Neuronal stem cell (in vitro differentiated cells): Measurements from ENCODE around the gene ITPRID2.

ENCODE experiments used
- DNase-seq: peaks from one replicate; pipeline ENCODE4 v3.0.0-alpha.2; 2013; ENCODE audit warnings: low spot score
- H2AFZ ChIP-seq: one replicate; pipeline ENCODE4 v1.6.1; 2013; ENCODE audit warnings: mild to moderate bottlenecking, low read length, inconsistent platforms
- H2AK5ac ChIP-seq: 2 replicates; pipeline ENCODE4 v1.6.1; 2013; ENCODE audit warnings: low read depth, mild to moderate bottlenecking, inconsistent platforms, low read length, moderate library complexity, mixed read lengths
- H2BK120ac ChIP-seq: 2 replicates; pipeline ENCODE4 v1.6.1; 2013; ENCODE audit warnings: low read depth, mild to moderate bottlenecking, inconsistent platforms, low read length, moderate library complexity, mixed read lengths
- H2BK12ac ChIP-seq: one replicate; pipeline ENCODE4 v1.6.1; 2013; ENCODE audit warnings: low read length, inconsistent platforms
- H2BK15ac ChIP-seq: 2 replicates; pipeline ENCODE4 v1.6.1; 2013; ENCODE audit warnings: mild to moderate bottlenecking, low read length, inconsistent platforms, mixed read lengths
- H2BK5ac ChIP-seq: one replicate; pipeline ENCODE4 v1.6.1; 2013; ENCODE audit warnings: inconsistent platforms, mild to moderate bottlenecking, low read length, moderate library complexity
- H3K14ac ChIP-seq: one replicate; pipeline ENCODE4 v1.6.1; 2013; ENCODE audit warnings: low read length, inconsistent platforms
- H3K18ac ChIP-seq: 2 replicates; pipeline ENCODE4 v1.6.1; 2013; ENCODE audit warnings: low read length, inconsistent platforms
- H3K23ac ChIP-seq: 2 replicates; pipeline ENCODE4 v1.6.1; 2013; ENCODE audit warnings: low read depth, mild to moderate bottlenecking, mixed read lengths, low read length, inconsistent platforms; ENCODE audit not compliant: poor library complexity
- H3K27ac ChIP-seq: replicated peaks from 3 replicates; pipeline ENCODE4 v1.5.1; 2013; ENCODE audit warnings: low read length, inconsistent platforms
- H3K27me3 ChIP-seq, 3 experiments: 2 replicates each; pipeline ENCODE4 v1.6.1; 2013; ENCODE audit warnings: low read length in 3 of 3, mild to moderate bottlenecking in 2 of 3, inconsistent platforms in 1 of 3, low read depth in 1 of 3, mixed read lengths in 1 of 3, moderate library complexity in 1 of 3; ENCODE audit not compliant: control insufficient read depth in 3 of 3, insufficient read depth in 3 of 3
- H3K36me3 ChIP-seq, 2 donors: replicated peaks in 1 of 2; 2 replicates each; pipeline ENCODE4 v1.6.1; 2013; ENCODE audit warnings: low read length in 2 of 2; ENCODE audit not compliant: control insufficient read depth in 2 of 2, insufficient read depth in 2 of 2
- H3K4ac ChIP-seq: 2 replicates; pipeline ENCODE4 v1.6.1; 2013; ENCODE audit warnings: inconsistent platforms, mild to moderate bottlenecking, low read length, moderate library complexity
- H3K4me1 ChIP-seq, 2 donors: 1 replicate in 1 of 2; 2 replicates in 1 of 2; pipeline ENCODE4 v1.6.1; 2013; ENCODE audit warnings: low read length in 2 of 2, low read depth in 1 of 2; ENCODE audit not compliant: control insufficient read depth in 2 of 2, insufficient read depth in 1 of 2
- H3K4me2 ChIP-seq: one replicate; pipeline ENCODE4 v1.6.1; 2013; ENCODE audit warnings: mild to moderate bottlenecking, low read length, inconsistent platforms; ENCODE audit not compliant: insufficient read depth, poor library complexity, severe bottlenecking
- H3K4me3 ChIP-seq, 2 donors: 2 replicates each; pipeline ENCODE4 v1.5.1; 2013; ENCODE audit warnings: low read length in 2 of 2, mild to moderate bottlenecking in 2 of 2, inconsistent platforms in 1 of 2, moderate library complexity in 1 of 2
- H3K79me1 ChIP-seq: one replicate; pipeline ENCODE4 v1.6.1; 2013; ENCODE audit warnings: low read depth, mild to moderate bottlenecking, inconsistent platforms, low read length, moderate library complexity
- H3K9ac ChIP-seq: one replicate; pipeline ENCODE4 v1.6.1; 2013; ENCODE audit warnings: mild to moderate bottlenecking, low read depth, low read length, inconsistent platforms; ENCODE audit not compliant: poor library complexity
- H3K9me3 ChIP-seq, 2 donors: replicated peaks in 1 of 2; 2 replicates each; pipeline versions ENCODE3 to v1.6.1; 2013; ENCODE audit warnings: low read length in 2 of 2, mild to moderate bottlenecking in 2 of 2, inconsistent platforms in 1 of 2, low read depth in 1 of 2, mixed read lengths in 1 of 2, moderate library complexity in 1 of 2; ENCODE audit not compliant: control insufficient read depth in 2 of 2, insufficient read depth in 1 of 2
- H4K8ac ChIP-seq: one replicate; pipeline ENCODE4 v1.6.1; 2013; ENCODE audit warnings: low read depth, mild to moderate bottlenecking, inconsistent platforms, low read length, moderate library complexity
- H4K91ac ChIP-seq: one replicate; pipeline ENCODE4 v1.6.1; 2013; ENCODE audit warnings: low read length, low read depth, mild to moderate bottlenecking, inconsistent platforms; ENCODE audit not compliant: poor library complexity
- WGBS, 2 donors: extraction: QIAGEN DNeasy Blood & Tissue Kit; methylation state at CpG; one replicate each; pipeline ENCODE4 v1.1.7; 2013; ENCODE audit warnings: missing lambda C conversion rate in 2 of 2, mixed read lengths in 1 of 2; ENCODE audit not compliant: insufficient read length in 2 of 2, insufficient replicate concordance in 1 of 2; ENCODE audit errors: extremely low coverage in 2 of 2; 5-methylcytosine and 5-hydroxymethylcytosine counted together

The ITPRID2 gene

GRCh38 chr2:181847702-181848101 is 43.8 kb upstream of the ITPRID2 start:
- no peak overlapping the region for H2BK12ac ChIP-seq
- peak overlapping the region; percentile 58 for H2AFZ ChIP-seq
- H3K18ac ChIP-seq = no peak overlapping the region
- whole genome bisulfite sequencing, 2 donors = no CpG with 5 or more reads among the region's 2 CpGs
- no peaks in the 10 kb centered on the region for H3K79me1 ChIP-seq
- DNase-seq = no peak
- H2BK120ac ChIP-seq = no peak overlapping the region
- H3K27ac ChIP-seq = no peak overlapping the region
- no peak overlapping the region for H3K23ac ChIP-seq
- no peak overlapping the region for H3K4me2 ChIP-seq
- H3K36me3 ChIP-seq = no peaks in the 10 kb centered on the region
- no peak overlapping the region for H4K91ac ChIP-seq
- no peak overlapping the region for H2BK15ac ChIP-seq
- H3K9ac ChIP-seq = no peak overlapping the region
- no peak overlapping the region for H3K4me3 ChIP-seq
- H2BK5ac ChIP-seq = no peak overlapping the region
- no peak overlapping the region for H3K4ac ChIP-seq
- peaks cover 0 to 41% of the 10 kb centered on the region in 2 donors for H3K4me1 ChIP-seq
- H3K9me3 ChIP-seq = no peaks in the 10 kb centered on the region
- H4K8ac ChIP-seq = no peak overlapping the region
- no peak overlapping the region for H2AK5ac ChIP-seq
- H3K27me3 ChIP-seq = no peaks in the 10 kb centered on the region
- no peak overlapping the region for H3K14ac ChIP-seq

- Histone ChIP-seq H3K4ac (no peak overlapping the region), H2BK120ac (no peak overlapping the region), H3K27me3 (no peaks in the 10 kb centered on the region), H2BK15ac (no peak overlapping the region), H2BK5ac (no peak overlapping the region), H3K4me2 (no peak overlapping the region), H3K36me3 (no peaks in the 10 kb centered on the region), H2AFZ (peak overlapping the region; percentile 58), H3K18ac (no peak overlapping the region), H3K9me3 (no peaks in the 10 kb centered on the region), H4K8ac (no peak overlapping the region), H3K27ac (no peak overlapping the region), H3K14ac (no peak overlapping the region), H3K9ac (no peak overlapping the region), H3K23ac (no peak overlapping the region), H3K79me1 (no peaks in the 10 kb centered on the region), H2BK12ac (no peak overlapping the region), H2AK5ac (no peak overlapping the region), H4K91ac (no peak overlapping the region), H3K4me1 (peaks cover 0 to 41% of the 10 kb centered on the region in 2 donors), H3K4me3 (no peak overlapping the region)
- DNase-seq = no peak
- WGBS, 2 donors = no CpG with 5 or more reads among the region's 3 CpGs
Measured at GRCh38 chr2:181848261-181848886, 43.2 kb upstream of the ITPRID2 start.

GRCh38 chr2:181849601-181850000 is 41.9 kb upstream of the ITPRID2 start:
- H3K9ac ChIP-seq = no peak overlapping the region
- no peaks in the 10 kb centered on the region for H3K79me1 ChIP-seq
- H4K8ac ChIP-seq = no peak overlapping the region
- WGBS, 2 donors = no CpG with 5 or more reads among the region's 1 CpG
- H4K91ac ChIP-seq = no peak overlapping the region
- no peak overlapping the region for H3K4me2 ChIP-seq
- H2AK5ac ChIP-seq = no peak overlapping the region
- DNase-seq = no peak
- no peak overlapping the region for H3K18ac ChIP-seq
- H3K27me3 ChIP-seq = no peaks in the 10 kb centered on the region
- H3K36me3 ChIP-seq = no peaks in the 10 kb centered on the region
- peak overlapping the region; percentile 8 for H2AFZ ChIP-seq
- H2BK15ac ChIP-seq = no peak overlapping the region
- no peak overlapping the region for H2BK5ac ChIP-seq
- peaks cover 0 to 41% of the 10 kb centered on the region in 2 donors for H3K4me1 ChIP-seq
- no peak overlapping the region for H3K27ac ChIP-seq
- no peak overlapping the region for H2BK12ac ChIP-seq
- no peaks in the 10 kb centered on the region for H3K9me3 ChIP-seq
- no peak overlapping the region for H3K4ac ChIP-seq
- no peak overlapping the region for H3K4me3 ChIP-seq
- H3K14ac ChIP-seq = no peak overlapping the region
- no peak overlapping the region for H3K23ac ChIP-seq
- H2BK120ac ChIP-seq = no peak overlapping the region

GRCh38 chr2:181850936-181851560 is 40.5 kb upstream of the ITPRID2 start:
- H4K8ac ChIP-seq = no peak overlapping the region
- no peak overlapping the region for H4K91ac ChIP-seq
- H3K79me1 ChIP-seq = no peaks in the 10 kb centered on the region
- no peak overlapping the region for H2AK5ac ChIP-seq
- no peak overlapping the region for H2AFZ ChIP-seq
- no peak overlapping the region for H3K14ac ChIP-seq
- no peak overlapping the region for H2BK15ac ChIP-seq
- no peaks in the 10 kb centered on the region for H3K9me3 ChIP-seq
- H2BK120ac ChIP-seq = no peak overlapping the region
- no peak overlapping the region for H3K4me3 ChIP-seq
- no peaks in the 10 kb centered on the region for H3K36me3 ChIP-seq
- no peak for DNase-seq
- H3K23ac ChIP-seq = no peak overlapping the region
- no peak overlapping the region for H3K18ac ChIP-seq
- no peak overlapping the region for H2BK5ac ChIP-seq
- no peak overlapping the region for H2BK12ac ChIP-seq
- H3K27me3 ChIP-seq = no peaks in the 10 kb centered on the region
- H3K27ac ChIP-seq = no peak overlapping the region
- peaks cover 0 to 45% of the 10 kb centered on the region in 2 donors for H3K4me1 ChIP-seq
- H3K4ac ChIP-seq = no peak overlapping the region
- no peak overlapping the region for H3K9ac ChIP-seq
- H3K4me2 ChIP-seq = no peak overlapping the region
